Transverse colon (tissue), 4 donors: ENCODE results near the gene TGFBR3L.

Experiments
- CTCF ChIP-seq, 5 experiments: fragments of 200-600 bp in 3 of 5; fragments of 450-650 bp in 2 of 5; sonication (generic) in 3 of 5; IDR thresholded peaks; 1 replicate in 2 of 5; 2 replicates in 3 of 5; pipeline ENCODE4 v1.5.1; 2016 to 2017; ENCODE audit warnings: antibody characterized with exemption in 5 of 5, inconsistent platforms in 3 of 5, mild to moderate bottlenecking in 2 of 5, moderate library complexity in 1 of 5
- EP300 ChIP-seq: sonication (generic); formaldehyde crosslinking; IDR thresholded peaks from one replicate; pipeline ENCODE4 v1.6.1; 2017; ENCODE audit warnings: antibody characterized with exemption, low read depth
- POLR2A ChIP-seq: fragments of 450-650 bp; IDR thresholded peaks from one replicate; pipeline ENCODE4 v1.6.1; 2016; ENCODE audit warnings: antibody characterized with exemption, mild to moderate bottlenecking, moderate library complexity
- POLR2AphosphoS5 ChIP-seq, 3 donors: sonication (generic); formaldehyde crosslinking; IDR thresholded peaks; one replicate each; pipeline ENCODE4 v1.6.1; 2016; ENCODE audit warnings: antibody characterized with exemption in 3 of 3

DNA sequence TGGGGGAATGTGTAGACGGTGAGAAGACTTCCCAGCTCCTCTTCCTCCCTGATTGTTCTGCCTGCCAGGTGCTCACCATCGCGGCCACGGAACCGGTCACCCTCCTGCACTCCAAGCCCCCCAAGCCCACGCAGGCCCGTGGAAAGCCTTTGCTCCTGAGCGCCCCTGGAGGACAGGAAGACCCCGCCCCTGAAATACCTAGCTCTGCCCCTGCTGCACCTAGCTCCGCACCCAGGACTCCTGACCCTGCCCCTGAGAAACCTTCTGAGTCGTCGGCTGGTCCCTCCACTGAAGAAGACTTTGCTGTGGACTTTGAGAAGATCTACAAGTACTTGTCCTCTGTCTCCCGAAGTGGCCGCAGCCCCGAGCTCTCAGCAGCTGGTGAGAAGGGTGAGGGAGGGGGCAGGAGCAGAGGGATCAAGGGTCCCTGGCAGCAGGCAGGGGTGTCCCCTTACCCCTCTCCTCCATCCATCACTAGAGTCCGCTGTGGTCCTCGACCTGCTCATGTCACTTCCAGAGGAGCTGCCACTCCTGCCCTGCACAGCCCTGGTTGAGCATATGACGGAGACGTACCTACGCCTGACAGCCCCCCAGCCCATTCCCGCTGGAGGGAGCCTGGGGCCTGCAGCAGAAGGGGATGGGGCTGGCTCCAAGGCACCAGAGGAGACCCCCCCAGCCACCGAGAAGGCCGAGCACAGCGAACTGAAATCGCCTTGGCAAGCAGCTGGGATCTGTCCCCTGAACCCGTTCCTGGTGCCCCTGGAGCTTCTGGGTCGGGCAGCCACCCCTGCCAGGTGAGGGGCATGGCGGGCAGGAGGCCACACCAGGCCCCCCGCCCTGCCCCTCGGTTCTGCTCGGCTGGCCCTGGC is 7.6 kb downstream of the TGFBR3L start:
- TF ChIP-seq POLR2AphosphoS5 (IDR thresholded peaks at IDR 0.05) (no peak), CTCF (IDR thresholded peaks at IDR 0.05) (no peak), EP300 (no peak), POLR2A (no peak)
